Peyer's patch (tissue), 4 donors: ENCODE results near the gene SELENOK. TPM values are rescaled to one million over a fixed set of nuclear protein-coding genes. Genes with fewer than 3 reads are reported as not detected.

Source experiments
- DNase-seq, 3 donors: peaks; one replicate each; pipeline ENCODE4 v3.0.0-alpha.2; 2017 to 2019
- H3K27ac ChIP-seq, 4 donors: fragments of 200-600 bp; sonication (generic); one replicate each; pipeline ENCODE4 v1.5.1; 2016 to 2019
- H3K27me3 ChIP-seq, 2 donors: fragments of 200-600 bp; sonication (generic); one replicate each; pipeline ENCODE4 v1.5.1; 2019
- H3K36me3 ChIP-seq, 3 donors: fragments of 200-600 bp; sonication (generic); one replicate each; pipeline ENCODE4 v1.5.1; 2016 to 2019
- H3K4me1 ChIP-seq, 4 donors: fragments of 200-600 bp; sonication (generic); one replicate each; pipeline ENCODE4 v1.5.1; 2016 to 2019
- H3K4me3 ChIP-seq, 4 donors: fragments of 200-600 bp; sonication (generic); 1 replicate in 3 of 4; 2 replicates in 1 of 4; pipeline ENCODE4 v1.5.1; 2016 to 2019; ENCODE audit warnings: mild to moderate bottlenecking in 1 of 4
- H3K9me3 ChIP-seq, 4 donors: fragments of 200-600 bp; sonication (generic); one replicate each; pipeline ENCODE4 v1.5.1; 2016 to 2019; ENCODE audit warnings: mild to moderate bottlenecking in 1 of 4
- CTCF ChIP-seq, 6 experiments: fragments of 450-650 bp in 4 of 6; fragments of 200-600 bp in 2 of 6; sonication (generic) in 1 of 6; IDR thresholded peaks; one replicate each; pipeline ENCODE4 v1.5.1; 2017 to 2019; ENCODE audit warnings: antibody characterized with exemption in 6 of 6, mild to moderate bottlenecking in 3 of 6, moderate library complexity in 1 of 6
- POLR2A ChIP-seq, 2 donors: fragments of 450-650 bp; IDR thresholded peaks; one replicate each; pipeline ENCODE4 v1.5.1; 2017; ENCODE audit warnings: antibody characterized with exemption in 2 of 2, mild to moderate bottlenecking in 2 of 2, moderate library complexity in 2 of 2
- total RNA-seq, 4 donors: library from RNA; depleted of rRNA; stranded (reverse); fragments of >200 nt; gene quantifications; one replicate each; pipeline ENCODE4 v1.1.0, GENCODE V29; 2016

Gene SELENOK
- total RNA-seq, 4 donors from 2014 or later, result 26.1 to 69.7 (median 41.9) TPM

DNA sequence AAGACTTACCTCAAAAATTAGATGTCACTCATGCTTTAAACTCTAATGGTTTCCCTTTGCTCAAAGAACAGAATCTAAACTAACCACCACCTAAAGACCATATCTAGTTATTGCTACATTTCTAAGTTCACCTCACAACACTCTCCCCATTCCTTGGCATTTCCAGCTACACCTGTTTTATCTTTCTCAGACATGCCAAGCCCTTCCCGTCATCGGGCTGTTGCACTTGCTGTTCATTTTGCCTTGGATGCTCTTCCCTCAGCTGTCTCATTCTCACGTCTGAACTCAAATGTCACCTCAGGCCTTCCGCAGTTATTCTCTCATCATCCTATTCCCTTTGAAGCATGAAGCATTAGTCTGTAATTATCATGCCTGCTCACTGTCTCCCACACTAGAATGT, 8.7 kb downstream of the SELENOK start:
- H3K36me3 ChIP-seq, result peaks cover 0 to 55% (median 0%) of the 10 kb centered on the region in 3 donors
- TF ChIP-seq POLR2A (IDR thresholded peaks at IDR 0.05) (no peak), CTCF (IDR thresholded peaks at IDR 0.05) (no peak)
- no peak for DNase-seq
- H3K27ac ChIP-seq, result no peak overlapping the region
- peaks cover 0 to 14% (median 6%) of the 10 kb centered on the region in 4 donors for H3K4me1 ChIP-seq
- no peaks in the 10 kb centered on the region for H3K27me3 ChIP-seq
- no peaks in the 10 kb centered on the region for H3K9me3 ChIP-seq
- H3K4me3 ChIP-seq, result no peak overlapping the region

GRCh38 chr3:53881691-53882593, 9.7 kb downstream of the SELENOK start, which contains the start of gene ACTR8:
Gene ACTR8, minus strand, starts transcription at chr3:53882152. Its CDS starts 51 bp downstream, at chr3:53882101.
- H3K27ac ChIP-seq, result peak within 1 kb of the TSS; percentile 77 to 87 (median 82)
- H3K4me1 ChIP-seq, result peaks cover 0 to 14% (median 6%) of the 10 kb centered on the region in 4 donors
- H3K9me3 ChIP-seq, result no peaks in the 10 kb centered on the region
- peak within 1 kb of the TSS; percentile 59 to 82 (median 80) for H3K4me3 ChIP-seq
- peak; percentile 81 to 93 (median 89) for DNase-seq
- peak in 1 of 2 donors; percentile 63 for TF ChIP-seq POLR2A (IDR thresholded peaks at IDR 0.05)
- peak in 3 of 6 experiments; percentile 20 to 38 (median 30) for TF ChIP-seq CTCF (IDR thresholded peaks at IDR 0.05)
- no peaks in the 10 kb centered on the region for H3K27me3 ChIP-seq
- peaks cover 0 to 56% (median 0%) of the 10 kb centered on the region in 3 donors for H3K36me3 ChIP-seq

DNA sequence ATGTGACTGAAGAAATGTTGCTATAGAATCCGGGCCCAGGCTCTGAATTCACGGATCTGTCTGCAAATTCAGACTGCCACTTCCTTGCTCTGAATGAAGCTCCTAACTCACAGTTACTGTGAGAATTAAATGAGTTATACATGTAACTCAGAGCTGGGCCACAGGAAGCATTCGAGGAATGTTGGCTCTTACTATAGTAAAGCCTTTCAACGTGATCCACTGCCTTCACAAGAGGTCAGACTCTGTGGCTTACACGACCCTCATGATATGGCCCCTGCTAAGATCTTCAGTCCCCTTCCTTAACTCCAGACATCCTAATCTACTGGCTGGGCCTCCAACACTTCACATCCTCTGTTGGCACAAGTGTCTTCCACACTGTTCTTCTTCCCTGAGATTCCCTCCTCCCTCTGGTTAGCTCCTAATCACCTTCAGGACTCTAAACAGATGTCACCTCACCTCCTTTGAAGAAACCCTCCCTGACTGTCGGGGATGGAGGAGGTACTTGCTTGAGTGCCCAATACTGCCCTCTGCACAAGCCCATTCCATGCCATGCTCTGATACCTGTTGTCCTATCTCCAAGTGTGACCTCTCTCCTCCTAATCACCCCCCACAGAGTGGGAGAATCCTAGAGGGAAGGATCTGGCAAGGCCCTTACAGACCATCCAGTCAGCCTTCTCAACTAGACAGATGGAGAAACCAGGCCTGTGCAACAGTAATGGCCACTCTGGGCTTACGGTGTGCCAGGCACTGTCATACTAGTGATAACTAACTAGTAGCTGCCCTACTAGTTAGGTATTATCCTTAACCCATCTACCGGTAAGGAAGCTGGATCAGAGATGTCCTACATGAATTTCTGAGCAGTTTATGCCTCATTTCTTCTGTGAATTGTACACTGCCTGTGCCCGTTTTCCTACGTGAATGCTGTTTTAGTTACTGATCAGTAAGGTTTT, 11.0 kb downstream of the SELENOK start:
- peak overlapping the region; percentile 59 to 82 (median 80) for H3K4me3 ChIP-seq
- TF ChIP-seq POLR2A (IDR thresholded peaks at IDR 0.05) (no peak), CTCF (IDR thresholded peaks at IDR 0.05) (no peak)
- no peak for DNase-seq
- no peaks in the 10 kb centered on the region for H3K9me3 ChIP-seq
- H3K4me1 ChIP-seq, result peaks cover 0 to 14% (median 6%) of the 10 kb centered on the region in 4 donors
- no peak overlapping the region for H3K27ac ChIP-seq
- H3K27me3 ChIP-seq, result no peaks in the 10 kb centered on the region
- H3K36me3 ChIP-seq, result peaks cover 0 to 60% (median 0%) of the 10 kb centered on the region in 3 donors

DNA sequence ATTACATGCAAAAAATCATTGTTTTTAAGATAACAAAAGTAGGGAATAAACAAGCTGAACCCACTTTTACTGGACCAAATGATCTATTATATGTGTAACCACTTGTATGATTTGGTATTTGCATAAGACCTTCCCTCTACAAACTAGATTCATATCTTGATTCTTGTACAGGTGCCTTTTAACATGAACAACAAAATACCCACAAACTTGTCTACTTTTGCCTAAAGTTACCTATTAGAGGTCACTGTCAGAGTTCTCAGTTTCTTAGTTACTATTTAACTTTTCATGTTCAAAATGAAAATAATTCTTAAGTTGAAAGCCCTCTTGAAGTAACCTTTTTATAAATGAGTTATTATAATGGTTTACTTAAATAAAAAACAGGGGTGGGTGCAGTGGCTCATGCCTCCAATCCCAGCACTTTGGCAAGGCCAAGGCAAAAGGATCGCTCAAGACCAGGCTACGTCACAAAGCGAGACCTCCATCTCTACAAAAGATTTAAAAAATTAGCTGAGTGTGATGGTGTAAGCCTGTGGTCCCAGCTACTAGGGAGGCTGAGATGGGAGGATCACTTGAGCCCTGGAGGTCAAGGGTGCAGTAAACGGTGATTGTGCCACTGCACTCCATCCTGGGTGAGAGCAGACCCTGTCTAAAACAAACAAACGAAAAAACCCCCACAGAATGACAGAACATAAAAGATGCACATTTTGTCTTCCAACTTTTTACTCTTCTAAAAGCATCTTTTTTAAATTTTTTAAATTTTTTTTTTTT, 25.7 kb downstream of the SELENOK start:
- DNase-seq, result no peak
- Histone ChIP-seq H3K4me3 (no peak overlapping the region), H3K27ac (no peak overlapping the region), H3K9me3 (no peaks in the 10 kb centered on the region), H3K36me3 (peaks cover 0 to 86% (median 0%) of the 10 kb centered on the region in 3 donors), H3K27me3 (no peaks in the 10 kb centered on the region), H3K4me1 (no peaks in the 10 kb centered on the region)
- TF ChIP-seq CTCF (IDR thresholded peaks at IDR 0.05) (no peak), POLR2A (IDR thresholded peaks at IDR 0.05) (no peak)

DNA sequence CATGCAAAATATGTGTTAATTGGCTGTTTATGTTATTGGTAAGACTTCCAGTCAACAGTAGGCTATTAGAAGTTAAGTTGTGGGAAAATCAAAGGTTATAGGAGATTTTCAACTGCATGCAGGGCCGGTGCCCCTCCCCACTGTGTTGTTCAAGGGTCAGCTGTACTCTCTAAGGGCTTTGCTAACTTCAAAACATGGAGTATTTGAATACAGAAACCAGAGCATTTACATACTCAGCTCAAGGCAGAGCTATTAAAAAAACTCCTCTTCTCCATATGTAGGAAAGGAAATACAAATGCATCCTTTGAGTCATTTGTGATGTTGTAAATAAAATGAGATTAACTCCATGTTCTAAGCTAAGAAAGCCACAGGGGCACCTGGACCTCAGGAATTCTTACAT, 28.5 kb downstream of the SELENOK start:
- no peak overlapping the region for H3K27ac ChIP-seq
- H3K9me3 ChIP-seq, result no peaks in the 10 kb centered on the region
- peaks cover 0 to 69% (median 0%) of the 10 kb centered on the region in 3 donors for H3K36me3 ChIP-seq
- TF ChIP-seq CTCF (IDR thresholded peaks at IDR 0.05), result no peak
- TF ChIP-seq POLR2A (IDR thresholded peaks at IDR 0.05), result no peak
- no peaks in the 10 kb centered on the region for H3K27me3 ChIP-seq
- no peaks in the 10 kb centered on the region for H3K4me1 ChIP-seq
- no peak overlapping the region for H3K4me3 ChIP-seq
- no peak for DNase-seq
